Loucy (cell line): ENCODE data around the gene ZBTB21.

Experiments
- EZH2phosphoT487 ChIP-seq: fragments of 200-600 bp; IDR thresholded peaks from 2 replicates; pipeline ENCODE4 v1.6.1; 2018; ENCODE audit warnings: antibody characterized with exemption, mild to moderate bottlenecking, moderate library complexity, borderline replicate concordance
- TF ChIP-seq, protein P1 (sequence below): fragments of 200-600 bp; sonication (generic); conservative IDR thresholded peaks from 2 replicates; pipeline ENCODE4 v1.5.1; 2014; ENCODE audit warnings: mild to moderate bottlenecking, antibody characterized with exemption, low read length

DNA sequence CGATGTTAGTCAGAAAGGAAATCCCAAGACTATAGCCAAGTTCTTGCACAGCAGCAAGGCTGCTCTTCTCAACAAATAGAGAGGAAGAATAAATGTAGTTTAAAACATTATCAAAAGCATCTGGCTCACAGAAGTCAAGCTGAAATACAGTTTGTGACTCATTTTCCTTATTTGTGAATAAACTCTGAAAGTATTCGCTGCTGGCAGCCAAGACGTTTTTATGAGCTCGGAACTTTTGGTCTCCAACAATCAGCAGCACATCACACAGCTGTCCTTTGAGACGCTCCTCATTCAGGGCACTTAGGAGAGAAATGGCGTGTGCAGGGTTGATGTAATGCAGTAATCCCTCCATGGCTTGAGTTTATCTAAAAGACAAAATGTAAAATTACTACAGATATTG is 16.4 kb downstream of the ZBTB21 start:
- TF ChIP-seq, protein P1, sequence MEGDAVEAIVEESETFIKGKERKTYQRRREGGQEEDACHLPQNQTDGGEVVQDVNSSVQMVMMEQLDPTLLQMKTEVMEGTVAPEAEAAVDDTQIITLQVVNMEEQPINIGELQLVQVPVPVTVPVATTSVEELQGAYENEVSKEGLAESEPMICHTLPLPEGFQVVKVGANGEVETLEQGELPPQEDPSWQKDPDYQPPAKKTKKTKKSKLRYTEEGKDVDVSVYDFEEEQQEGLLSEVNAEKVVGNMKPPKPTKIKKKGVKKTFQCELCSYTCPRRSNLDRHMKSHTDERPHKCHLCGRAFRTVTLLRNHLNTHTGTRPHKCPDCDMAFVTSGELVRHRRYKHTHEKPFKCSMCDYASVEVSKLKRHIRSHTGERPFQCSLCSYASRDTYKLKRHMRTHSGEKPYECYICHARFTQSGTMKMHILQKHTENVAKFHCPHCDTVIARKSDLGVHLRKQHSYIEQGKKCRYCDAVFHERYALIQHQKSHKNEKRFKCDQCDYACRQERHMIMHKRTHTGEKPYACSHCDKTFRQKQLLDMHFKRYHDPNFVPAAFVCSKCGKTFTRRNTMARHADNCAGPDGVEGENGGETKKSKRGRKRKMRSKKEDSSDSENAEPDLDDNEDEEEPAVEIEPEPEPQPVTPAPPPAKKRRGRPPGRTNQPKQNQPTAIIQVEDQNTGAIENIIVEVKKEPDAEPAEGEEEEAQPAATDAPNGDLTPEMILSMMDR = no peak
- no peak for TF ChIP-seq EZH2phosphoT487
